HT1080 (cell line): ENCODE data around the gene TERT. TPM values are rescaled to one million over a fixed set of nuclear protein-coding genes. Genes with fewer than 3 reads are reported as not detected.
"Not testable (repeated sequence)": the region's sequence is repeated elsewhere in the genome, so short reads cannot be mapped to it uniquely, and the experiment has no call there.

Source experiments
- DNase-seq: peaks from one replicate; pipeline ENCODE4 v3.0.0-alpha.2; 2015; ENCODE audit warnings: low read depth
- total RNA-seq: library from RNA; depleted of rRNA; stranded (reverse); fragments of >200 nt; shearing (Covaris generic); gene quantifications from 2 replicates; pipeline ENCODE4 v1.2.3, GENCODE V29; 2014

TERT gene
- total RNA-seq, 1 experiment from 2014 or later = 10.5 TPM

- DNase-seq = no peak
Observed at GRCh38 chr5:1331861-1332405, 37.1 kb upstream of the TERT start.

GRCh38 chr5:1330847-1331831 lies 36.3 kb upstream of the TERT start:
- DNase-seq = no peak

- no peak for DNase-seq
Observed at GRCh38 chr5:1330146-1330846, 35.4 kb upstream of the TERT start.

GRCh38 chr5:1329111-1329579 lies 34.3 kb upstream of the TERT start:
- no peak for DNase-seq

GRCh38 chr5:1328237-1329110 lies 33.6 kb upstream of the TERT start:
- peak; percentile 85 for DNase-seq

GRCh38 chr5:1326901-1327756 lies 32.3 kb upstream of the TERT start:
- peak; percentile 65 for DNase-seq

GRCh38 chr5:1326532-1326875 lies 31.6 kb upstream of the TERT start:
- not testable (repeated sequence) for DNase-seq

GRCh38 chr5:1325870-1326531 lies 31.1 kb upstream of the TERT start:
- DNase-seq = no peak

GRCh38 chr5:1325191-1325741 lies 30.4 kb upstream of the TERT start:
- no peak for DNase-seq

GRCh38 chr5:1324719-1325190 lies 29.9 kb upstream of the TERT start:
- DNase-seq = no peak

- no peak for DNase-seq
Observed at GRCh38 chr5:1324301-1324700, 29.4 kb upstream of the TERT start.

- DNase-seq = no peak
Observed at GRCh38 chr5:1323803-1324173, 28.9 kb upstream of the TERT start.

- DNase-seq = no peak
Observed at GRCh38 chr5:1322955-1323802, 28.3 kb upstream of the TERT start.

- no peak for DNase-seq
Observed at GRCh38 chr5:1322036-1322900, 27.4 kb upstream of the TERT start.

GRCh38 chr5:1321576-1321975 lies 26.7 kb upstream of the TERT start:
- DNase-seq = no peak

GRCh38 chr5:1320436-1321344 lies 25.8 kb upstream of the TERT start:
- no peak for DNase-seq
